WI38 (cell line): ENCODE data around the gene NAV2.

Experiments
- H3K4me3 ChIP-seq: 2 replicates; pipeline ENCODE4 v1.5.1; 2011; ENCODE audit warnings: low read depth, mild to moderate bottlenecking, control low read depth, low read length
- TF ChIP-seq, protein P1 (sequence below): IDR thresholded peaks from 2 replicates; pipeline ENCODE4 v1.5.1; 2012; ENCODE audit warnings: low read depth, mild to moderate bottlenecking, control low read depth, low read length

NAV2 gene

GRCh38 chr11:19903620-19904069, 191.0 kb downstream of the NAV2 start:
- TF ChIP-seq, protein P1, sequence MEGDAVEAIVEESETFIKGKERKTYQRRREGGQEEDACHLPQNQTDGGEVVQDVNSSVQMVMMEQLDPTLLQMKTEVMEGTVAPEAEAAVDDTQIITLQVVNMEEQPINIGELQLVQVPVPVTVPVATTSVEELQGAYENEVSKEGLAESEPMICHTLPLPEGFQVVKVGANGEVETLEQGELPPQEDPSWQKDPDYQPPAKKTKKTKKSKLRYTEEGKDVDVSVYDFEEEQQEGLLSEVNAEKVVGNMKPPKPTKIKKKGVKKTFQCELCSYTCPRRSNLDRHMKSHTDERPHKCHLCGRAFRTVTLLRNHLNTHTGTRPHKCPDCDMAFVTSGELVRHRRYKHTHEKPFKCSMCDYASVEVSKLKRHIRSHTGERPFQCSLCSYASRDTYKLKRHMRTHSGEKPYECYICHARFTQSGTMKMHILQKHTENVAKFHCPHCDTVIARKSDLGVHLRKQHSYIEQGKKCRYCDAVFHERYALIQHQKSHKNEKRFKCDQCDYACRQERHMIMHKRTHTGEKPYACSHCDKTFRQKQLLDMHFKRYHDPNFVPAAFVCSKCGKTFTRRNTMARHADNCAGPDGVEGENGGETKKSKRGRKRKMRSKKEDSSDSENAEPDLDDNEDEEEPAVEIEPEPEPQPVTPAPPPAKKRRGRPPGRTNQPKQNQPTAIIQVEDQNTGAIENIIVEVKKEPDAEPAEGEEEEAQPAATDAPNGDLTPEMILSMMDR = peak; percentile 67
- no peak overlapping the region for H3K4me3 ChIP-seq

DNA sequence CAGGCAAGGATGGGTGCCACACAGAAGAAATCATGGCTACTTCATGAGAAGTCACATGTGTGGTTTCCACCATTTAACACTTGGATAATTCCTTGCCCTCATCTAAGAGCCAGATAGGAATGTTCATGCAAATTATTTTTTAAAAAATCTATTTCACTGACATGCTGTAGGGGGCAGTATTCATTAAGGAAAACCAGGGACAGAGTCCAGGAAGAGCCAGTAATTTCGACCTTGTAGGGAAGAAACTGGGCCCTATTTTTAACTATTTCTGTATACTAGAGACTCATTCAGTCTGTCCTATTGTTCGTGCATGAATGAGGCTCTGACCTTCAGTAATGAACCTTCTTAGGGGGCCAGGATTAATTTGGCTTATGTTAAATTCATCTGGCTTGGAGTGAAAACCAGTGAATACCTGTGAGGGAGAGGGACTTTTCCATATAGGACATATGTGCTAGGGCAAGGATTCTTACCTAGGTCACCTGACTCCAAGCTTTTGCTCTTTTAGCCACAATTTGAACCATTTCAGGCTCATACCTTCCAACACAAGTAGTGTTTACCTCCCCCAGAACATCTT, 192.7 kb downstream of the NAV2 start:
- H3K4me3 ChIP-seq = no peak overlapping the region
- TF ChIP-seq, protein P1 = no peak

- no peak overlapping the region for H3K4me3 ChIP-seq
- TF ChIP-seq, protein P1 = no peak
These were observed 193.5 kb downstream of the NAV2 start for GRCh38 chr11:19906126-19906525.

DNA sequence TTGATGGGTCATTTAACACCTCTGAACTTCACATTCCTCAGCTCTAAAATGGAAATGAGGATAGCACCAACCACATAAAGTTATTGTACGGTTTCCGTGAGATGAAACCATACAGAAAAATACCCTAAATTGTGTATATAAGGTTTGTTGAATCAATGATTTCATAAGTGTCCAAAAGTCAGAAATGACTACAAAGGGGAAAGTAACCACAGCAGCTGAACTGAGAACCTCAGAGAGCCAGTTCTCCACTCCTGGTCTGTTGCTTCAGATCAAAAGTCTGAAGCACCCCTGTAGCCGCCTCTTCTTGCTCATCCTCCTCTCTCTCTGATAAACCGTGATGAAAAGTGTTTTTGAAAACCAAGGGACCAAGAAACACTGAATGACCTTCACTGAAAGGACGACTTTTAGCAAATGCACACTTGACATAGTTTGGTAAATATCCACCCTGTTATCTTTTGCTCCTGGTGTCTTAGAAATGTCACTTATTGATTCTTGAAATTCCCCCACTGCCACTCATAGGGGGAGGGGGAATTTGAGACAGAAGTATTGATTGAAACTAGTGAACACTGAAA, 194.5 kb downstream of the NAV2 start:
- H3K4me3 ChIP-seq = no peak overlapping the region
- TF ChIP-seq, protein P1 = no peak

DNA sequence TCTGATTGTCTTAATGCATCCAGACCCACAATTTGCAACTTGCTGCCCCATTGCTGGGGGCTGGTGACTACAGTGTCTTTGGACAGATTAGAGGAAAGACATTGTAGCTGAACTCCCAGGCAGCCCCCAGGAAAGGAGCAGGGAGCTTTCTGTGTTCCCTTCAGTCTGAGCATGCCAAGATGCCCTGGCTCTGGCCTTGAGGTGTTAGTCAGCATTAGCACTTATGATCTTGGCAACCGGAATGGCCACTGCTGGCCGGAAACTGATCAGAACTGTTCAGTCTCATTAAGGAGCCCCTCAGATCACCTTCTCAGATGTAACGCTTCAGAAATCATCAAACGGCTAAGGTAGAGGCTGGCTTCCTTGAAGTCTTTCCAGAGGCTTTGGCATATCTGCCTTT, 195.2 kb downstream of the NAV2 start:
- H3K4me3 ChIP-seq = no peak overlapping the region
- TF ChIP-seq, protein P1 = no peak

DNA sequence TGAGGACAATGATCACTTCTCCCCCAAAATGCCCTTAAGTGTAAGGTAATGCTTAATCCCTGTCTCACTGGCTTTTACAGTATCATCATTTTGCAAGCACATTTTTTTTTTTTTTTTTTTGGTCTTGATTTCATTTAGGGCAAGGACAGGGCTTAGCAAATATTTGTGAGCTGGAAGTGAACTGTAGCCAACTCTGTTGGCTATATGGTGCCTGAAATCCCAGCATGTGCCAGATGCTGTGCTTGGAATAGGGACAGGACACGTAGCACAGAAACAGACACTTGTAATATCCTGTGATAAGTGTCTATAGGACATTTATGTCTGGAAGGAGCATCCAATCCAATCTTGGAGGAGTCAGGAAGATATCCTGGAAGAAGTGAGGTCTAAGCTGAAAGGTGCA, 198.3 kb downstream of the NAV2 start:
- TF ChIP-seq, protein P1 = no peak
- no peak overlapping the region for H3K4me3 ChIP-seq

- H3K4me3 ChIP-seq = peak overlapping the region; percentile 21
These were observed 199.7 kb downstream of the NAV2 start for GRCh38 chr11:19912115-19912957.

More at GRCh38 chr11:19912115-19912957, 199.7 kb downstream of the NAV2 start:
- TF ChIP-seq, protein P1 = no peak
